CD4-positive, alpha-beta T cell (primary cell): ENCODE measurements around the gene IVNS1ABP. TPM values are rescaled to one million over a fixed set of nuclear protein-coding genes. Genes with fewer than 3 reads are reported as not detected.

Source experiments
- ATAC-seq: fragments of 200-7000 bp; cut with Tn5 transposase; one replicate; pipeline ENCODE4 v1.10.0; 2022; ENCODE audit warnings: mild to moderate bottlenecking; ENCODE audit not compliant: poor library complexity
- CTCF ChIA-PET: fragments of 350-600 bp; sonication (Branson Sonifier 250); formaldehyde crosslinking; loops from one replicate; lab custom pipeline; 2021; ENCODE audit warnings: antibody characterized with exemption, inconsistent platforms; lab: Charles Lee
- POLR2A ChIA-PET: fragments of 350-600 bp; sonication (Branson Sonifier 250); formaldehyde crosslinking; loops from one replicate; lab custom pipeline; 2021; ENCODE audit warnings: antibody characterized with exemption, inconsistent platforms; lab: Charles Lee
- DNase-seq, 14 experiments: peaks; one replicate each; pipeline ENCODE4 v3.0.0-alpha.2; 2013 to 2020; ENCODE audit warnings: mixed read lengths in 2 of 14
- H3K27ac ChIP-seq, 2 donors: one replicate each; pipeline versions ENCODE4 v1.5.1 to v1.7.0; 2013; ENCODE audit warnings: low read length in 2 of 2, low read depth in 1 of 2, mild to moderate bottlenecking in 1 of 2
- H3K27me3 ChIP-seq, 2 experiments: 1 replicate in 1 of 2; 2 replicates in 1 of 2; pipeline versions ENCODE4 v1.6.1 to v1.7.0; 2013; ENCODE audit warnings: low read length in 2 of 2, control low read depth in 1 of 2, mild to moderate bottlenecking in 1 of 2, moderate library complexity in 1 of 2; ENCODE audit not compliant: insufficient read depth in 2 of 2, control insufficient read depth in 1 of 2
- H3K36me3 ChIP-seq: one replicate; pipeline ENCODE4 v1.6.1; 2013; ENCODE audit warnings: low read length, control low read depth; ENCODE audit not compliant: insufficient read depth
- H3K4me1 ChIP-seq: one replicate; pipeline ENCODE4 v1.6.1; 2013; ENCODE audit warnings: low read length, control low read depth; ENCODE audit not compliant: insufficient read depth
- H3K4me3 ChIP-seq: one replicate; pipeline ENCODE4 v1.5.1; 2013; ENCODE audit warnings: mild to moderate bottlenecking, low read length, moderate library complexity
- H3K9me3 ChIP-seq, 2 experiments: 1 replicate in 1 of 2; 2 replicates in 1 of 2; pipeline versions ENCODE4 v1.6.1 to v1.7.0; 2013; ENCODE audit warnings: low read length in 2 of 2, mild to moderate bottlenecking in 2 of 2, control low read depth in 1 of 2, moderate library complexity in 1 of 2; ENCODE audit not compliant: control insufficient read depth in 1 of 2, insufficient read depth in 1 of 2
- H3K27ac Mint-ChIP-seq: one replicate; pipeline ENCODE4 v1.8.0; 2020; ENCODE audit warnings: mixed read lengths
- H3K27me3 Mint-ChIP-seq: one replicate; pipeline ENCODE4 v1.8.0; 2021; ENCODE audit warnings: mixed read lengths
- H3K36me3 Mint-ChIP-seq: one replicate; pipeline ENCODE4 v1.8.0; 2021; ENCODE audit warnings: low read depth, mixed read lengths
- H3K4me1 Mint-ChIP-seq: one replicate; pipeline ENCODE4 v1.8.0; 2021; ENCODE audit warnings: low read depth, mixed read lengths
- H3K4me3 Mint-ChIP-seq: one replicate; pipeline ENCODE4 v1.8.0; 2020; ENCODE audit warnings: mild to moderate bottlenecking, mixed read lengths
- H3K9me3 Mint-ChIP-seq: one replicate; pipeline ENCODE4 v1.8.0; 2020; ENCODE audit warnings: mixed read lengths
- intact Hi-C, 2 experiments: fragments of 100-400 bp; cut with DNase I in 1 of 2; cut with micrococcal nuclease in 1 of 2; formaldehyde crosslinking; loops; one replicate each; pipeline versions ENCODE4 v1.15.1 to v1.9.0; 2023 to 2025; cut with DNase I, micrococcal nuclease
- total RNA-seq, 174 experiments: library from RNA in 2 of 174; stranded (reverse) in 2 of 174; gene quantifications; one replicate each; pipeline ENCODE4 v1.2.3 and lab custom pipeline; 2021 to 2026
- TF ChIP-seq, protein P1 (sequence below): fragments of 200-600 bp; IDR thresholded peaks from one replicate; pipeline ENCODE4 v1.8.0; 2022; ENCODE audit warnings: antibody characterized with exemption, mild to moderate bottlenecking

IVNS1ABP gene
- total RNA-seq, 2 experiments from 2014 or later = 234 to 254 TPM

- Histone ChIP-seq H3K27ac (no peak overlapping the region), H3K4me3 (no peak overlapping the region), H3K36me3 (no peaks in the 10 kb centered on the region), H3K9me3 (peaks cover 0 to 5% of the 10 kb centered on the region in 2 experiments), H3K27me3 (no peaks in the 10 kb centered on the region), H3K4me1 (no peaks in the 10 kb centered on the region)
- peaks cover 22% of the 10 kb centered on the region for H3K36me3 Mint-ChIP-seq
- no peaks in the 10 kb centered on the region for H3K27me3 Mint-ChIP-seq
- peaks cover 5% of the 10 kb centered on the region for H3K4me1 Mint-ChIP-seq
- POLR2A ChIA-PET = interaction anchor here (1.4 kb wide), 2 partner anchors 17 to 54 kb away, joined by 3 to 5 read pairs; partner anchors contain the start of gene IVNS1ABP
- DNase-seq (no peak), ATAC-seq (no peak)
- intact Hi-C loops = no loop called here
- no peak overlapping the region for H3K27ac Mint-ChIP-seq
- CTCF ChIA-PET = no interaction called here
- peaks cover 5% of the 10 kb centered on the region for H3K9me3 Mint-ChIP-seq
- no peak overlapping the region for H3K4me3 Mint-ChIP-seq
- TF ChIP-seq, protein P1, sequence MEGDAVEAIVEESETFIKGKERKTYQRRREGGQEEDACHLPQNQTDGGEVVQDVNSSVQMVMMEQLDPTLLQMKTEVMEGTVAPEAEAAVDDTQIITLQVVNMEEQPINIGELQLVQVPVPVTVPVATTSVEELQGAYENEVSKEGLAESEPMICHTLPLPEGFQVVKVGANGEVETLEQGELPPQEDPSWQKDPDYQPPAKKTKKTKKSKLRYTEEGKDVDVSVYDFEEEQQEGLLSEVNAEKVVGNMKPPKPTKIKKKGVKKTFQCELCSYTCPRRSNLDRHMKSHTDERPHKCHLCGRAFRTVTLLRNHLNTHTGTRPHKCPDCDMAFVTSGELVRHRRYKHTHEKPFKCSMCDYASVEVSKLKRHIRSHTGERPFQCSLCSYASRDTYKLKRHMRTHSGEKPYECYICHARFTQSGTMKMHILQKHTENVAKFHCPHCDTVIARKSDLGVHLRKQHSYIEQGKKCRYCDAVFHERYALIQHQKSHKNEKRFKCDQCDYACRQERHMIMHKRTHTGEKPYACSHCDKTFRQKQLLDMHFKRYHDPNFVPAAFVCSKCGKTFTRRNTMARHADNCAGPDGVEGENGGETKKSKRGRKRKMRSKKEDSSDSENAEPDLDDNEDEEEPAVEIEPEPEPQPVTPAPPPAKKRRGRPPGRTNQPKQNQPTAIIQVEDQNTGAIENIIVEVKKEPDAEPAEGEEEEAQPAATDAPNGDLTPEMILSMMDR = no peak
These were observed 53.3 kb downstream of the IVNS1ABP start for GRCh38 chr1:185263780-185264179.

DNA sequence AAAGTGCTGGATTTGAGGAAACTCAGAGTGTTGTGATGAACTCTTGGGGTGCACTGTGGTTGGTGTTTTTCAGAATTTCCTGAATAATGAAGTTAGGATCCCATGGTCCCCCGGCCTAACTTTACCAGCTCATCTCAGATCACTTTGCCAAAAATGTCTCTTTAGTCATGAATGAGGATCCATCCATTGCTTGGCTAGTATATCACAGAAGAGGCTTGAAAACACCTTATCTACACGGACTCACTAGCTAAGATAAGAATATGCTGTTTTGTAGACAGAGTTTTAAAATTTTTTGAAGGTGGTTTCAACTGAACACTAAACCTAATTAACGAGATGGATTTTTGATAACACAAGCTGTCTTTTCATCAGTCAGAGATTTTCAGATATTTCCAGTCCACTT, 53.8 kb downstream of the IVNS1ABP start:
- H3K36me3 ChIP-seq = no peaks in the 10 kb centered on the region
- H3K4me1 ChIP-seq = no peaks in the 10 kb centered on the region
- H3K9me3 ChIP-seq = peaks cover 0 to 4% of the 10 kb centered on the region in 2 experiments
- no peak overlapping the region for H3K27ac ChIP-seq
- Mint-ChIP-seq H3K4me3 (no peak overlapping the region), H3K27me3 (no peaks in the 10 kb centered on the region), H3K9me3 (peaks cover 5% of the 10 kb centered on the region), H3K27ac (no peak overlapping the region), H3K4me1 (peaks cover 10% of the 10 kb centered on the region), H3K36me3 (peaks cover 27% of the 10 kb centered on the region)
- ChIA-PET POLR2A (interaction anchor here (1.4 kb wide), 1 partner anchor 54 kb away, joined by 5 read pairs; the partner anchor contains the start of gene IVNS1ABP), CTCF (no interaction called here)
- no peak overlapping the region for H3K4me3 ChIP-seq
- no peak for ATAC-seq
- no peaks in the 10 kb centered on the region for H3K27me3 ChIP-seq
- no peak for DNase-seq
- intact Hi-C loops = no loop called here
- TF ChIP-seq, protein P1 = no peak

- no peak overlapping the region for H3K4me3 Mint-ChIP-seq
- H3K9me3 Mint-ChIP-seq = peaks cover 5% of the 10 kb centered on the region
- no peaks in the 10 kb centered on the region for H3K36me3 ChIP-seq
- H3K4me1 Mint-ChIP-seq = peaks cover 16% of the 10 kb centered on the region
- H3K4me1 ChIP-seq = no peaks in the 10 kb centered on the region
- H3K4me3 ChIP-seq = no peak overlapping the region
- CTCF ChIA-PET = no interaction called here
- H3K9me3 ChIP-seq = peaks cover 0 to 4% of the 10 kb centered on the region in 2 experiments
- peaks cover 32% of the 10 kb centered on the region for H3K36me3 Mint-ChIP-seq
- POLR2A ChIA-PET = interaction anchor here (0.8 kb wide), 1 partner anchor 19 kb away, joined by 4 read pairs; no protein-coding TSS in a partner anchor
- DNase-seq (no peak), ATAC-seq (no peak)
- H3K27ac Mint-ChIP-seq = no peak overlapping the region
- TF ChIP-seq, protein P1 = no peak
- H3K27me3 ChIP-seq = no peaks in the 10 kb centered on the region
- H3K27ac ChIP-seq = no peak overlapping the region
- H3K27me3 Mint-ChIP-seq = no peaks in the 10 kb centered on the region
- intact Hi-C loops = no loop called here
These were observed 54.9 kb downstream of the IVNS1ABP start for GRCh38 chr1:185262151-185262550.
